GM18508 (cell line): ENCODE measurements around the gene PROSER3.

Source experiments
- ATAC-seq: cut with Tn5 transposase; IDR thresholded peaks from one replicate; pipeline ENCODE4 v1.9.1; 2021; ENCODE audit warnings: moderate number of reproducible peaks; ENCODE audit not compliant: insufficient read depth, unreplicated experiment

Gene PROSER3

GRCh38 chr19:35773020-35773806 is 15.2 kb downstream of the PROSER3 start:
- ATAC-seq: no peak

GRCh38 chr19:35774274-35775045 is 16.5 kb downstream of the PROSER3 start:
- ATAC-seq: no peak

GRCh38 chr19:35775046-35775297 is 17.0 kb downstream of the PROSER3 start:
- ATAC-seq: no peak

- ATAC-seq: peak; percentile 65
Observed at GRCh38 chr19:35775298-35776101, 17.5 kb downstream of the PROSER3 start, which contains the start of gene ARHGAP33. TSS of gene ARHGAP33 (plus strand) at chr19:35775564. CDS start at chr19:35775659, 95 bp downstream.

GRCh38 chr19:35776102-35776788 is 18.3 kb downstream of the PROSER3 start:
- ATAC-seq: no peak

GRCh38 chr19:35777086-35777841 is 19.3 kb downstream of the PROSER3 start:
- ATAC-seq: no peak

- no peak for ATAC-seq
Observed at GRCh38 chr19:35777961-35778360, 20.0 kb downstream of the PROSER3 start.

- no peak for ATAC-seq
Observed at GRCh38 chr19:35779033-35779432, 21.1 kb downstream of the PROSER3 start.

GRCh38 chr19:35780058-35780457 is 22.1 kb downstream of the PROSER3 start:
- no peak for ATAC-seq

GRCh38 chr19:35780717-35781116 is 22.7 kb downstream of the PROSER3 start:
- ATAC-seq: no peak

- no peak for ATAC-seq
Observed at GRCh38 chr19:35781650-35782049, 23.7 kb downstream of the PROSER3 start.

- ATAC-seq: no peak
Observed at GRCh38 chr19:35782589-35782988, 24.6 kb downstream of the PROSER3 start.

- no peak for ATAC-seq
Observed at GRCh38 chr19:35783469-35784434, 25.8 kb downstream of the PROSER3 start.

GRCh38 chr19:35784503-35785338 is 26.7 kb downstream of the PROSER3 start:
- ATAC-seq: no peak

- no peak for ATAC-seq
Observed at GRCh38 chr19:35785339-35785627, 27.3 kb downstream of the PROSER3 start.

- ATAC-seq: no peak
Observed at GRCh38 chr19:35786299-35787160, 28.6 kb downstream of the PROSER3 start.

- ATAC-seq: no peak
Observed at GRCh38 chr19:35787227-35787799, 29.3 kb downstream of the PROSER3 start.
